Cardiac muscle cell (in vitro differentiated cells and primary cell): ENCODE measurements around the gene IL26. TPM values are rescaled to one million over a fixed set of nuclear protein-coding genes. Genes with fewer than 3 reads are reported as not detected.

ENCODE experiments used
- DNase-seq, 2 donors: peaks; one replicate each; pipeline versions ENCODE4 v3.0.0 to v3.0.0-alpha.2; 2010 to 2017; ENCODE audit warnings: low read depth in 1 of 2, low spot score in 1 of 2
- H3K27ac ChIP-seq: fragments of 200-600 bp; sonication (generic); 2 replicates; pipeline ENCODE4 v1.5.1; 2016
- H3K27me3 ChIP-seq: fragments of 200-600 bp; sonication (generic); 2 replicates; pipeline ENCODE4 v1.6.0; 2016; ENCODE audit warnings: control low read depth
- H3K36me3 ChIP-seq: fragments of 200-600 bp; sonication (generic); 2 replicates; pipeline ENCODE4 v1.5.1; 2016; ENCODE audit warnings: control low read depth
- H3K4me1 ChIP-seq: fragments of 200-600 bp; sonication (generic); 2 replicates; pipeline ENCODE4 v1.8.1; 2017; ENCODE audit warnings: low read depth, mild to moderate bottlenecking, mixed run types
- H3K4me3 ChIP-seq: fragments of 200-600 bp; sonication (generic); 2 replicates; pipeline ENCODE4 v1.5.1; 2016; ENCODE audit warnings: mild to moderate bottlenecking
- H3K9me3 ChIP-seq: fragments of 200-600 bp; sonication (generic); 2 replicates; pipeline ENCODE4 v1.5.1; 2017; ENCODE audit warnings: low read depth, mild to moderate bottlenecking, control low read depth
- polyA plus RNA-seq: library from polyadenylated mRNA; unstranded; fragments of >200 nt; fragmentation: Nextera tagmentation; extraction: Ambion mirVana; gene quantifications from 2 replicates; pipeline ENCODE4 v1.2.1, GENCODE V29; 2016
- total RNA-seq: library from RNA; depleted of rRNA; stranded (reverse); fragments of >200 nt; gene quantifications from 2 replicates; pipeline ENCODE4 v1.2.3, GENCODE V29; 2016
- TF ChIP-seq, protein P1 (sequence below): IDR thresholded peaks from 2 replicates; pipeline ENCODE4 v1.5.1; 2012; ENCODE audit warnings: low read depth, mild to moderate bottlenecking, low read length

The IL26 gene
- total and polyA plus RNA-seq, 2 experiments from 2014 or later = not detected

DNA sequence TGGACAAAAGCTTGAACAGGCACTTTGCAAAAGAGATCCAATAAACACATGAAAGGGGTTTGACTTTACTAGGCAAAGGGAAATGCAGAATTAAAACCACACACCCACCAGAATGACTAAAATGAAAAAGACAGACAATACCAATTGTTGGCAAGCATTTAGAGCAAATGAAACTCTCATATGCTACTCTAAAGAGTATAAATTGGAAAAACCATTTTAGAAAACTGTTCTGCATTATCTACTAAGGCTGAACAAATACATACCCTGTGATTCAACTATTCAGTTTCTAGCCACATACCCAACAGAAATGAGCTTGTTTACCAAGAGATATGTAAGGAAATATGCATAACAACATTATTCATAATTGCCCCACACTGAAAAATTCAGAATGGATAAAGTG, 36.3 kb upstream of the IL26 start:
- no peaks in the 10 kb centered on the region for H3K27me3 ChIP-seq
- H3K9me3 ChIP-seq = no peaks in the 10 kb centered on the region
- no peak for DNase-seq
- H3K4me3 ChIP-seq = no peak overlapping the region
- TF ChIP-seq, protein P1, sequence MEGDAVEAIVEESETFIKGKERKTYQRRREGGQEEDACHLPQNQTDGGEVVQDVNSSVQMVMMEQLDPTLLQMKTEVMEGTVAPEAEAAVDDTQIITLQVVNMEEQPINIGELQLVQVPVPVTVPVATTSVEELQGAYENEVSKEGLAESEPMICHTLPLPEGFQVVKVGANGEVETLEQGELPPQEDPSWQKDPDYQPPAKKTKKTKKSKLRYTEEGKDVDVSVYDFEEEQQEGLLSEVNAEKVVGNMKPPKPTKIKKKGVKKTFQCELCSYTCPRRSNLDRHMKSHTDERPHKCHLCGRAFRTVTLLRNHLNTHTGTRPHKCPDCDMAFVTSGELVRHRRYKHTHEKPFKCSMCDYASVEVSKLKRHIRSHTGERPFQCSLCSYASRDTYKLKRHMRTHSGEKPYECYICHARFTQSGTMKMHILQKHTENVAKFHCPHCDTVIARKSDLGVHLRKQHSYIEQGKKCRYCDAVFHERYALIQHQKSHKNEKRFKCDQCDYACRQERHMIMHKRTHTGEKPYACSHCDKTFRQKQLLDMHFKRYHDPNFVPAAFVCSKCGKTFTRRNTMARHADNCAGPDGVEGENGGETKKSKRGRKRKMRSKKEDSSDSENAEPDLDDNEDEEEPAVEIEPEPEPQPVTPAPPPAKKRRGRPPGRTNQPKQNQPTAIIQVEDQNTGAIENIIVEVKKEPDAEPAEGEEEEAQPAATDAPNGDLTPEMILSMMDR = no peak
- H3K27ac ChIP-seq = no peak overlapping the region
- H3K4me1 ChIP-seq = no peaks in the 10 kb centered on the region
- H3K36me3 ChIP-seq = no peaks in the 10 kb centered on the region

GRCh38 chr12:68260153-68260552, 34.5 kb upstream of the IL26 start:
- Histone ChIP-seq H3K27me3 (no peaks in the 10 kb centered on the region), H3K36me3 (no peaks in the 10 kb centered on the region), H3K4me1 (no peaks in the 10 kb centered on the region), H3K4me3 (no peak overlapping the region), H3K9me3 (no peaks in the 10 kb centered on the region), H3K27ac (no peak overlapping the region)
- TF ChIP-seq, protein P1 = no peak
- DNase-seq = no peak

DNA sequence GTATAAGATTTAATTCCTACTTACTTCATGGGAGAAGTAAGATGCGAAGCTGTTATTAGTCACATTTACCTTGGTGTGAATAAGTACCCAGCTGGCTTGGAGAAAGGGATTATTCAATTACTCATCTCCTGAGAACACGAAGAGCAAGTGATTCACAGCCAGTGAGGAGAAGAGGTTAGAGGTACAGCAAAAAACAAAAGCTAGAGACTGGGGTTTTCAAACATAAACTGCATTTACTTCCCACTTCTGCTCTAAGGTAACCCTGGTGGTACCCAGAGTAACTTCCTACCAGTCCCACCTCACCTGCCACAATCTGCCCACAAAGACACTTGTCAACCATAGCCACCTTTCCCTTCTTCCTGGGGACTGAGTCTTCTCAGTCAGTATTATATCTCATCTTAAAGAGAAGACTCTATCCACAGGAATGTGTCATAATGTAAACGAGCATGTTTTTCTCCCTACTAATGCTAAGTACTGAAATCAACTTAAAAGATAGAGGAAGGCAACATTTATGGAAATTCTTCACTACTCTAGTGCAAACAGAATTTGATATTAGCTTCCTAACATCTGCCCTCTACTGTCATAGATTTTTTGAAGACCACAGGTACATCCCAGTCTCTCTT, 33.8 kb upstream of the IL26 start:
- Histone ChIP-seq H3K9me3 (no peaks in the 10 kb centered on the region), H3K4me3 (no peak overlapping the region), H3K27ac (no peak overlapping the region), H3K36me3 (no peaks in the 10 kb centered on the region), H3K4me1 (no peaks in the 10 kb centered on the region), H3K27me3 (no peaks in the 10 kb centered on the region)
- TF ChIP-seq, protein P1 = no peak
- peak in 1 of 2 donors; percentile 44 for DNase-seq

GRCh38 chr12:68253504-68253903, 27.9 kb upstream of the IL26 start, which contains the start of gene IL22:
TSS of gene IL22 (minus strand) at chr12:68253604. CDS start at chr12:68253448, 156 bp downstream.
- DNase-seq = no peak
- Histone ChIP-seq H3K4me1 (no peaks in the 10 kb centered on the region), H3K27ac (no peak within 1 kb of the TSS), H3K27me3 (no peaks in the 10 kb centered on the region), H3K9me3 (no peaks in the 10 kb centered on the region), H3K36me3 (no peaks in the 10 kb centered on the region), H3K4me3 (no peak within 1 kb of the TSS)
- TF ChIP-seq, protein P1 = no peak

DNA sequence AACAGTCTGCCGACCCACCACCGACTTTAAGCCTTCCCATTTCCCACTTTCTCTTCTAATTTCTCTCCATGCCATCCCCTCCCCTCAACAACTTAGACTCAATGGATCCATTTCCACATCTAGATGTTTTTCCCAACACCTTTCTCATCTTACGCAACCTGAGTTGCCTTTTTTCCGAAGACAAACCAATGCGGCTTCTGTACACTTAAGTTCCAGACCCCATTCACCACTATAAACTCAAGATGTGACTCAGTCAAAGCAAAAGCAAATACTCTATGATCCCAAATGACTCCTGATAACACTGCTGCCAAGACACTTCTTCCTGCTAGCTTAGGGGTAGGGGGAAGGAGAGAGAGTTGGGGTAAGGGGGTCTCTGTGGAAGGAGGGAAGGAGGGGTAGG, 26.5 kb upstream of the IL26 start:
- no peaks in the 10 kb centered on the region for H3K36me3 ChIP-seq
- H3K4me3 ChIP-seq = no peak overlapping the region
- peaks cover 3% of the 10 kb centered on the region for H3K4me1 ChIP-seq
- no peaks in the 10 kb centered on the region for H3K27me3 ChIP-seq
- H3K9me3 ChIP-seq = no peaks in the 10 kb centered on the region
- no peak overlapping the region for H3K27ac ChIP-seq
- DNase-seq = no peak
- TF ChIP-seq, protein P1 = no peak
